RWPE2 (cell line): ENCODE data around the gene EZH2.

Experiments used
- ATAC-seq: fragments of 200-7000 bp; cut with Tn5 transposase; 3 replicates; pipeline ENCODE4 v1.9.1; 2021; ENCODE audit warnings: low read depth
- DNase-seq: peaks from one replicate; pipeline ENCODE4 v3.0.0-alpha.2; 2020; ENCODE audit warnings: low spot score
- H3K27ac ChIP-seq: fragments of 450-650 bp; 2 replicates; pipeline ENCODE4 v1.5.1; 2017; ENCODE audit warnings: mild to moderate bottlenecking; ENCODE audit not compliant: poor library complexity, severe bottlenecking
- H3K27me3 ChIP-seq: fragments of 250-450 bp; sonication (Bioruptor Pico); 2 replicates; pipeline ENCODE4 v1.5.1; 2021; ENCODE audit warnings: mild to moderate bottlenecking, moderate library complexity; ENCODE audit not compliant: insufficient read depth, poor library complexity, severe bottlenecking
- H3K36me3 ChIP-seq: fragments of 250-450 bp; sonication (Bioruptor Pico); 2 replicates; pipeline ENCODE4 v1.5.1; 2020; ENCODE audit warnings: low read depth, mild to moderate bottlenecking, moderate library complexity
- H3K4me1 ChIP-seq: fragments of 250-450 bp; sonication (Bioruptor Pico); 2 replicates; pipeline ENCODE4 v1.5.1; 2021; ENCODE audit warnings: mild to moderate bottlenecking, moderate library complexity; ENCODE audit not compliant: insufficient read depth, poor library complexity, severe bottlenecking
- H3K4me3 ChIP-seq: fragments of 250-450 bp; sonication (Bioruptor Pico); 2 replicates; pipeline ENCODE4 v1.5.1; 2021; ENCODE audit warnings: mild to moderate bottlenecking, moderate library complexity; ENCODE audit not compliant: severe bottlenecking
- H3K9me3 ChIP-seq: fragments of 250-450 bp; sonication (Bioruptor Pico); 2 replicates; pipeline ENCODE4 v1.5.1; 2021; ENCODE audit warnings: mild to moderate bottlenecking, moderate library complexity; ENCODE audit not compliant: severe bottlenecking
- TF ChIP-seq, protein P1 (sequence below): fragments of 450-650 bp; IDR thresholded peaks from one replicate; pipeline ENCODE4 v1.5.1; 2017; ENCODE audit warnings: mild to moderate bottlenecking, moderate library complexity; ENCODE audit not compliant: poor library complexity, severe bottlenecking

Gene EZH2

DNA sequence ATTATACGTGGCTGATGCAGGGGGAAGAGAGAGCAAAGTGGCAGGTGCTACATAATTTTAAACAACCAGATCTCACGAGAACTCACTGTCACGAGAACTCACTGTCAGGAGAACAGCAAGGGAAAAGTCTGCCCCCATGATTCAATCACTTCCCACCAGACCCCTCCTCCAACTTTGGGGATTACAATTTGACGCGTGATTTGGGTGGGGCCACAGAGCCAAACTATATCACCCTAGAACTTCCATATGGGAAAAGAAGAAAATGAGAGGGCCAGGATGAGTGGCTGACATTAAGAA, 15.8 kb downstream of the EZH2 start:
- no peak overlapping the region for H3K27ac ChIP-seq
- TF ChIP-seq, protein P1, sequence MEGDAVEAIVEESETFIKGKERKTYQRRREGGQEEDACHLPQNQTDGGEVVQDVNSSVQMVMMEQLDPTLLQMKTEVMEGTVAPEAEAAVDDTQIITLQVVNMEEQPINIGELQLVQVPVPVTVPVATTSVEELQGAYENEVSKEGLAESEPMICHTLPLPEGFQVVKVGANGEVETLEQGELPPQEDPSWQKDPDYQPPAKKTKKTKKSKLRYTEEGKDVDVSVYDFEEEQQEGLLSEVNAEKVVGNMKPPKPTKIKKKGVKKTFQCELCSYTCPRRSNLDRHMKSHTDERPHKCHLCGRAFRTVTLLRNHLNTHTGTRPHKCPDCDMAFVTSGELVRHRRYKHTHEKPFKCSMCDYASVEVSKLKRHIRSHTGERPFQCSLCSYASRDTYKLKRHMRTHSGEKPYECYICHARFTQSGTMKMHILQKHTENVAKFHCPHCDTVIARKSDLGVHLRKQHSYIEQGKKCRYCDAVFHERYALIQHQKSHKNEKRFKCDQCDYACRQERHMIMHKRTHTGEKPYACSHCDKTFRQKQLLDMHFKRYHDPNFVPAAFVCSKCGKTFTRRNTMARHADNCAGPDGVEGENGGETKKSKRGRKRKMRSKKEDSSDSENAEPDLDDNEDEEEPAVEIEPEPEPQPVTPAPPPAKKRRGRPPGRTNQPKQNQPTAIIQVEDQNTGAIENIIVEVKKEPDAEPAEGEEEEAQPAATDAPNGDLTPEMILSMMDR = no peak
- H3K4me3 ChIP-seq = no peak overlapping the region
- H3K27me3 ChIP-seq = no peaks in the 10 kb centered on the region
- no peaks in the 10 kb centered on the region for H3K9me3 ChIP-seq
- DNase-seq = no peak
- H3K36me3 ChIP-seq = no peaks in the 10 kb centered on the region; the same call in 1 of the 2 replicates
- no peak for ATAC-seq
- no peaks in the 10 kb centered on the region for H3K4me1 ChIP-seq

DNA sequence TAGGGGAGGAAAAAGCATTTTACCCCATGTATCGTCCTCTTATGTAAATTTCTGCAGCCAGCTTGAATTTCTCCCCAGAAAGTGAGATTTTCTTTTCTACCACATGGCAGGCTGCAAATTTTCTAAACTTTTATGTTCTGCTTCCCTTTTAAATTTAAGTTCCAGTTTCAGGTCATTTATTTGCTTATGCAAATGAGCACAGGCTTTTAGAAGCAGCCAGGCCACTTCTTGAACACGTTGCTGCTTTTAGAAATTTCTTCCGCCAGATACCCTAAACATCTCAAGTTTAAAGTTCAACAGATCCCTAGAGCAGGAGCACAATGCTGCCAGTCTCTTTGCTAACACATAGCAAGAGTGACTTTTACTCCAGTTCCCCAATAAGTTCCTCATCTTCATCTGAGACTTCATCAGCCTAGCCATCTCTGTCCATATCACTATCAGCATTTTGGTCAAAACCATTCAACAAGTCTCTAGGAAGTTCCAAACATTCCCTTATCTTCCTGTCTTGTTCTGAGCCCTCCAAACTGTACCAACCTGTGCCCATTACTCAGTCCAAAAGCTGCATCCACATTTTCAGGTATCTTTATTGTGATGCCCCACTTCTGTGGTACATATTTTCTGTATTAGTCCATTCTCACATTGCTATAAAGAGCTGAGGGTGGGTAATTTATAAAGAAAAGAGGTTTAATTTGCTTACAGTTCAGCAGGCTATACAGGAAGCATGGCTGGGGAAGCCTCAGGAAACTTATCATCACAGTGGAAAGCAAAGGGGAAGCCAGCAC, 16.3 kb downstream of the EZH2 start:
- Histone ChIP-seq H3K9me3 (no peaks in the 10 kb centered on the region), H3K27ac (no peak overlapping the region), H3K27me3 (no peaks in the 10 kb centered on the region), H3K4me3 (no peak overlapping the region), H3K4me1 (no peaks in the 10 kb centered on the region), H3K36me3 (no peaks in the 10 kb centered on the region; the same call in 1 of the 2 replicates)
- TF ChIP-seq, protein P1 = no peak
- DNase-seq (no peak), ATAC-seq (no peak)

DNA sequence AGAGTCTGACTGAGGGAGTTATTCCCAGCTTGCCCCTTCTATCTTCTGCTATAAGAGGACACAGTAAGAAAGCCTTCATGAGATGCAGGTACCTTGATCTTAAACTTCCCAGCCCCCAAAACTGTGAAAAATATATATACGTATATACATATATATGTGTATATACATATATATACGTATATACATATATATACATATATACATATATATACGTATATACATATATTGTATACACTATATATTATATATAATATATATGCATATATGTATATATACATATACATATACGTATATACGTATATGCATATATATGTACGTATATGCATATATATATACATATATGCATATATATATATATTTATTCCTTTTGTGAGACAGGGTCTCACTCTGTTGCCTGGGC, 17.7 kb downstream of the EZH2 start:
- Histone ChIP-seq H3K9me3 (no peaks in the 10 kb centered on the region), H3K36me3 (no peaks in the 10 kb centered on the region; the same call in 1 of the 2 replicates), H3K27ac (no peak overlapping the region), H3K4me3 (no peak overlapping the region), H3K4me1 (no peaks in the 10 kb centered on the region), H3K27me3 (no peaks in the 10 kb centered on the region)
- TF ChIP-seq, protein P1 = no peak
- DNase-seq (no peak), ATAC-seq (no peak)

DNA sequence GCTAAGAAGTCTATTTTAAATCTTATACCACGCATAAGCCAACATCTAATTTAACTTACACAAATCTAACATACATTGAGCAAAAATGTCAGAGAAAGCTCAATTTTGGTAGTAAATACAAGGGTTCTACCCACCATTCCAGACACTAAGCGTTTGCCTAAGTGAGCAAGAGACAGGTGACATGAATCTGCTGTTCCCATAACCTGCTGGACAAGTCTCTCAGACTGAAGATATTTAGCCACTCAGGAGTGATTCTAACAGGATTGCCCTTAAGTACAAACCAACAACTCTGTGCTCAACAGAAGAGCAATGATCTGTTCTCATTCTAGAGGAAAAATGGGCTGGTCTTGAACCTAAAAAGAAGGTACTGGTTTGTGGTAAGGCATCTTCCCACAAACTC, 18.8 kb downstream of the EZH2 start:
- Histone ChIP-seq H3K27me3 (no peaks in the 10 kb centered on the region), H3K4me1 (no peaks in the 10 kb centered on the region), H3K4me3 (no peak overlapping the region), H3K27ac (no peak overlapping the region), H3K9me3 (no peaks in the 10 kb centered on the region), H3K36me3 (no peaks in the 10 kb centered on the region; the same call in 1 of the 2 replicates)
- DNase-seq = no peak
- TF ChIP-seq, protein P1 = no peak
- ATAC-seq = no peak

DNA sequence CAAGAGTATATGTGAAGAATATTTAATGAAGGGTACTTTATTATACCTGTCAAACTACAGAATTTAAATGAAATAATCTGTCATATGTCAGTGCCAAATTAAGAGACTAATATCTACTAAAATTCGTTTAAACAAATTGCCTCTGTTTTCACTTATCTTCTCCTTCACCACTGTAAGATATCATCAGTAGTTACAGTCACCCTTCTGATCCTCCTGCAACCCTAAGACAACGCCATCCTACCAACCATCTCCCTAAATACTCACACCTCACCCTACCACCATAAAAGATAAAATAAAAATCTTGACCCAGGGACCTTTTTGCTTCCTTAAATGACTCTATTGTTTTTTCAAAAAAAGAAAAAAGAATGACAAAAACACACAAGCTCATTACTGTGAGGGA, 20.8 kb downstream of the EZH2 start:
- H3K27ac ChIP-seq = no peak overlapping the region
- DNase-seq (no peak), ATAC-seq (no peak)
- H3K36me3 ChIP-seq = no peaks in the 10 kb centered on the region; the same call in 1 of the 2 replicates
- H3K4me3 ChIP-seq = no peak overlapping the region
- no peaks in the 10 kb centered on the region for H3K27me3 ChIP-seq
- TF ChIP-seq, protein P1 = no peak
- H3K4me1 ChIP-seq = no peaks in the 10 kb centered on the region
- no peaks in the 10 kb centered on the region for H3K9me3 ChIP-seq
